ENCODE results near the gene INKA1.

Gene INKA1

GRCh38 chr3:49786357-49787181 lies 16.5 kb upstream of the INKA1 start, which contains the start of gene IP6K1:
TSS of gene IP6K1 (minus strand) at chr3:49786542. CDS start at chr3:49748040, 38,502 bp downstream.
- DNase-seq (ENCODE audit: low read depth in 2 of 2), result peak; percentile 100

GRCh38 chr3:49787182-49787464 lies 15.9 kb upstream of the INKA1 start:
- DNase-seq (ENCODE audit: low read depth in 2 of 2), result no peak

GRCh38 chr3:49787536-49787935 lies 15.5 kb upstream of the INKA1 start:
- DNase-seq (ENCODE audit: low read depth in 2 of 2), result no peak

- DNase-seq (ENCODE audit: low read depth in 2 of 2), result no peak
Measured at GRCh38 chr3:49788056-49788455, 15.0 kb upstream of the INKA1 start.

GRCh38 chr3:49790626-49791411 lies 12.2 kb upstream of the INKA1 start:
- DNase-seq (ENCODE audit: low read depth in 2 of 2), result no peak

- DNase-seq (ENCODE audit: low read depth in 2 of 2), result no peak
Measured at GRCh38 chr3:49791571-49791970, 11.5 kb upstream of the INKA1 start.

- DNase-seq (ENCODE audit: low read depth in 2 of 2), result no peak
Measured at GRCh38 chr3:49792371-49793150, 10.5 kb upstream of the INKA1 start.

GRCh38 chr3:49793486-49794085 lies 9.5 kb upstream of the INKA1 start:
- no peak for DNase-seq (ENCODE audit: low read depth in 2 of 2)

- no peak for DNase-seq (ENCODE audit: low read depth in 2 of 2)
Measured at GRCh38 chr3:49794431-49794830, 8.6 kb upstream of the INKA1 start.

GRCh38 chr3:49794926-49795905 lies 7.8 kb upstream of the INKA1 start:
- DNase-seq (ENCODE audit: low read depth in 2 of 2), result no peak

GRCh38 chr3:49799105-49799504 lies 4.0 kb upstream of the INKA1 start:
- DNase-seq (ENCODE audit: low read depth in 2 of 2), result no peak

GRCh38 chr3:49799761-49800160 lies 3.3 kb upstream of the INKA1 start, which contains the start of gene CDHR4:
TSS of gene CDHR4 (minus strand) at chr3:49799873. CDS start at chr3:49799812, 61 bp downstream.
- DNase-seq (ENCODE audit: low read depth in 2 of 2), result no peak

GRCh38 chr3:49801160-49801559 lies 1.9 kb upstream of the INKA1 start:
- no peak for DNase-seq (ENCODE audit: low read depth in 2 of 2)

GRCh38 chr3:49803465-49804140 lies 542 bp downstream of the INKA1 start:
- peak in 1 of 2 donors; percentile 12 for DNase-seq (ENCODE audit: low read depth in 2 of 2)

GRCh38 chr3:49804141-49805041 lies 1.3 kb downstream of the INKA1 start:
- DNase-seq (ENCODE audit: low read depth in 2 of 2), result no peak

- no peak for DNase-seq (ENCODE audit: low read depth in 2 of 2)
Measured at GRCh38 chr3:49805367-49805782, 2.3 kb downstream of the INKA1 start.

GRCh38 chr3:49805897-49806701 lies 3.0 kb downstream of the INKA1 start:
- DNase-seq (ENCODE audit: low read depth in 2 of 2), result no peak

- DNase-seq (ENCODE audit: low read depth in 2 of 2), result no peak
Measured at GRCh38 chr3:49806850-49807249, 3.8 kb downstream of the INKA1 start.
